Mucosa of descending colon (tissue), 3 donors: ENCODE results near the gene TCF15. TPM values are rescaled to one million over a fixed set of nuclear protein-coding genes. Genes with fewer than 3 reads are reported as not detected.

Source experiments
- ATAC-seq: fragments of 200-7000 bp; cut with Tn5 transposase; one replicate; pipeline ENCODE4 v1.9.1; 2020; ENCODE audit warnings: mild to moderate bottlenecking, moderate library complexity
- DNase-seq, 3 donors: peaks; one replicate each; pipeline ENCODE4 v3.0.0-alpha.2; 2020
- H3K36me3 ChIP-seq: fragments of 200-600 bp; one replicate; pipeline ENCODE4 v1.8.0; 2021; ENCODE audit warnings: low read depth, mild to moderate bottlenecking
- H3K4me1 ChIP-seq: fragments of 200-600 bp; one replicate; pipeline ENCODE4 v1.8.0; 2021; ENCODE audit warnings: low read depth, mild to moderate bottlenecking
- H3K4me3 ChIP-seq: fragments of 200-600 bp; one replicate; pipeline ENCODE4 v1.8.0; 2021; ENCODE audit warnings: mild to moderate bottlenecking
- H3K9me3 ChIP-seq: fragments of 200-600 bp; one replicate; pipeline ENCODE4 v1.8.0; 2021; ENCODE audit warnings: mild to moderate bottlenecking
- CTCF ChIP-seq: fragments of 200-600 bp; IDR thresholded peaks from one replicate; pipeline ENCODE4 v1.8.0; 2022; ENCODE audit warnings: antibody characterized with exemption, mild to moderate bottlenecking
- intact Hi-C, 2 donors: fragments of 100-400 bp; cut with DNase I in 1 of 2; cut with micrococcal nuclease in 1 of 2; formaldehyde crosslinking; loops; one replicate each; pipeline versions ENCODE4 v1.11.0 to v1.11.1; 2022; cut with DNase I, micrococcal nuclease
- total RNA-seq, 3 donors: library from RNA; stranded (reverse); fragmentation: NEBNext Ultra II Directional in 2 of 3; extraction: Animal tissue kit (Norgen Biotek cat#: 25700) in 2 of 3; gene quantifications; one replicate each; pipeline versions ENCODE4 v1.2.1 to v1.2.4, GENCODE V29; 2021 to 2023
- donor health status: DM: no; HTN: no; CAD: no; lungs with moderate emphysema.
- donor health status: DM: no; HTN: no; CAD: no.
- donor health status: DM: no; HTN: yes; CAD: no.

Gene TCF15
- total RNA-seq, 3 donors from 2014 or later, result 0.82 TPM; not detected in 2

GRCh38 chr20:650281-650680 lies 40.2 kb upstream of the TCF15 start:
- intact Hi-C loops, result no loop called here
- Histone ChIP-seq H3K4me3 (no peak overlapping the region), H3K4me1 (peaks cover 17% of the 10 kb centered on the region), H3K9me3 (no peaks in the 10 kb centered on the region), H3K36me3 (no peaks in the 10 kb centered on the region)
- no peak for TF ChIP-seq CTCF
- DNase-seq (no peak), ATAC-seq (no peak)

DNA sequence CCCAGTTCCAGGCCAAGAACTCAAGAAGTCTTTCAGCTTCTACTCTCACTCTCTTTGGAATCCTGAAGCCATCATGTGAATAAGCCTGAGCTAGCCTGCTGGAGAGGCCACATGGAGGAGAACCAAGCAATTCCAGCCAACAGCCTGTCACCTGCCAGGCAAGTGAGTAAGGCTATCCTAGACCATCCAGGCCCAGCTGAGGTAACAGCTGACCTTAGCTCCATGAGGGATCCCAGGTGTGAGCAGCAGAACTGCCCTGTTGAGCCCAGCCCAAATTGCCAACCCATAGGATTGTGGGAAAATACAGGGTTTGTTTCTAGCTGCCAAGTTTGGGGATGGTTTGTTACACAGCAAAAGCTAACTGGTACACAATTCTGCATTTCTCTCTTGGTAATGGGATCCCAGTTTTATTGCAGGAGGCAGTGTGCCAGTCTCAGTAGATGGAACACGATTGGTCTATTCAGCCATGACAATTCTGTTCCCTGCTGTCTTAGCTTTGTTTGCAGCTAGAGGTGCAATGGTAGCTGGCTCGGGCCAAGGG lies 37.4 kb upstream of the TCF15 start:
- Histone ChIP-seq H3K4me3 (no peak overlapping the region), H3K9me3 (no peaks in the 10 kb centered on the region), H3K36me3 (no peaks in the 10 kb centered on the region), H3K4me1 (peaks cover 9% of the 10 kb centered on the region)
- intact Hi-C loops, result loop anchor here in 1 of 2 donors (10.0 kb wide), 1 partner anchor 293 kb away; no protein-coding TSS in a partner anchor
- DNase-seq, result no peak
- ATAC-seq, result no peak
- no peak for TF ChIP-seq CTCF

GRCh38 chr20:646868-647233 lies 36.7 kb upstream of the TCF15 start:
- H3K9me3 ChIP-seq, result no peaks in the 10 kb centered on the region
- H3K36me3 ChIP-seq, result no peaks in the 10 kb centered on the region
- intact Hi-C loops, result loop anchor here in 1 of 2 donors (10.0 kb wide), 1 partner anchor 292 kb away; no protein-coding TSS in a partner anchor
- ATAC-seq (no peak), DNase-seq (no peak)
- H3K4me3 ChIP-seq, result no peak overlapping the region
- TF ChIP-seq CTCF, result no peak
- peaks cover 3% of the 10 kb centered on the region for H3K4me1 ChIP-seq

- H3K9me3 ChIP-seq, result no peaks in the 10 kb centered on the region
- intact Hi-C loops, result loop anchor here in 1 of 2 donors (10.0 kb wide), 1 partner anchor 291 kb away; no protein-coding TSS in a partner anchor
- ATAC-seq (no peak), DNase-seq (no peak)
- TF ChIP-seq CTCF, result no peak
- H3K36me3 ChIP-seq, result no peaks in the 10 kb centered on the region
- H3K4me3 ChIP-seq, result no peak overlapping the region
- H3K4me1 ChIP-seq, result no peaks in the 10 kb centered on the region
These were observed 36.2 kb upstream of the TCF15 start for GRCh38 chr20:646107-646867.

DNA sequence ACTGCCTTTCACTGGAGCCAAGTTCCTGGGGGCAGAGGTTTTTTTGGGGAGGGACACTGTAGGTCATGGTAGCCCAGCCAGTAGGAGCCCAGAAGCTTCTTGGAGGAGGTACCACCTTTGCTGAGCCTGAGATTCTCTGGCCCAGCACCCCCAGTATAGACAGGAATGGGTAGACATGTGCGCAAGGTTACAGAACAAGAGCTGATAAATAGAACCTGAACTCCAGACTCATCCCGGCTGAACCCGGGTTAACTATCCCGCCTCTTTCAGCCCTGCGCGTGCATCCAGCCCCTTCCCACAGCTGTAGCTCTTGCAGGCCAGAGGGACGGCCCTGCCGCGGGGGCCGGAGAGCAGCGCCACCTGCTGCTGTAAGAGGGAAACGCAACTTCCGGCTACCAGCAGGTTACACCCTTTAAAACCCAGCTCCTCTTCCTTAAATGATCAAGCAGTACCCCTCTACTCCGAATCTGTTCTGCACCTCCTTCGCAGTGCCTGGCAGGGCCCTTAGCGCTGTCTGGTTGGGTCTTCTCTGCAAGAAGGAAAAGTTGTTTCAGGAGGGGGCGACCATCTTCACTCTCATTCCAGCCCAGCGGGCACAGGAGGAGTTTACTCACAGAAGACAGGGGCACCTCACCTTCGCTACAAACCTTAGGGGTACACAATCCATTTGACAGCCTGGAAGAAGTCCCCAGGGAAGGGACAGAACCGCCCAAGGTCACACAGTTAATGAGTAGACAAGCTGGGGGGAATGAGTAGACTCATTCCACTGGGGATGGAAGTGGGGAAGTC lies 35.4 kb upstream of the TCF15 start:
- no peaks in the 10 kb centered on the region for H3K36me3 ChIP-seq
- ATAC-seq (peak; percentile 93), DNase-seq (peak; percentile 67 to 85 (median 79))
- no peaks in the 10 kb centered on the region for H3K4me1 ChIP-seq
- TF ChIP-seq CTCF, result peak; percentile 96
- no peak overlapping the region for H3K4me3 ChIP-seq
- H3K9me3 ChIP-seq, result no peaks in the 10 kb centered on the region
- intact Hi-C loops, result loop anchor here in 1 of 2 donors (10.0 kb wide), 1 partner anchor 291 kb away; no protein-coding TSS in a partner anchor
